ENCODE results near the gene KIAA0319L.

- TF ChIP-seq CTCF (IDR thresholded peaks at IDR 0.05; ENCODE audit: borderline replicate concordance, extremely low read depth, low read length, poor library complexity, severe bottlenecking) (no peak), EZH2 (IDR thresholded peaks at IDR 0.05; ENCODE audit: borderline replicate concordance, low read depth, low read length, severe bottlenecking) (no peak)
These were observed at the start of gene KIAA0319L for GRCh38 chr1:35557118-35557610.
